Panc1 (cell line): ENCODE results near the gene GIPC3. TPM values are rescaled to one million over a fixed set of nuclear protein-coding genes. Genes with fewer than 3 reads are reported as not detected.
"Not testable (repeated sequence)": the region's sequence is repeated elsewhere in the genome, so short reads cannot be mapped to it uniquely, and the experiment has no call there.

ENCODE experiments used
- ATAC-seq: fragments of 200-7000 bp; cut with Tn5 transposase; 2 replicates; pipeline ENCODE4 v1.9.1; 2020; ENCODE audit warnings: mild to moderate bottlenecking, moderate library complexity
- BruUV-seq: library from RNA; stranded (reverse); fragments of 400-500 nt; replicated peaks from 2 replicates; lab custom pipeline; 2021; lab: Mats Ljungman, UMichigan
- CTCF ChIA-PET: fragments of 300-600 bp; sonication (Branson Sonifier 250); formaldehyde crosslinking; loops from one replicate; lab custom pipeline; 2022; ENCODE audit warnings: antibody characterized with exemption; lab: Charles Lee
- POLR2A ChIA-PET: fragments of 300-600 bp; sonication (Branson Sonifier 250); formaldehyde crosslinking; loops from one replicate; lab custom pipeline; 2022; ENCODE audit warnings: antibody characterized with exemption; lab: Charles Lee
- DNase-seq: peaks from one replicate; pipeline ENCODE4 v3.0.0-alpha.2; 2010; ENCODE audit warnings: low read depth, low spot score
- H3K27ac ChIP-seq: 2 replicates; pipeline ENCODE4 v1.5.1; 2011; ENCODE audit warnings: mild to moderate bottlenecking, low read length, inconsistent platforms
- H3K27me3 ChIP-seq: fragments of 200-500 bp; sonication (Bioruptor generic); 2 replicates; pipeline ENCODE4 v1.6.0; 2014; ENCODE audit warnings: low read length, inconsistent platforms; ENCODE audit not compliant: control insufficient read depth, insufficient read depth
- H3K36me3 ChIP-seq: fragments of 200-500 bp; sonication (Bioruptor generic); 2 replicates; pipeline ENCODE4 v1.5.1; 2014; ENCODE audit warnings: inconsistent platforms, mild to moderate bottlenecking, low read length, moderate library complexity; ENCODE audit not compliant: control insufficient read depth, insufficient read depth
- H3K4me1 ChIP-seq: 2 replicates; pipeline ENCODE4 v1.5.1; 2011; ENCODE audit warnings: inconsistent platforms, mild to moderate bottlenecking, low read length, moderate library complexity; ENCODE audit not compliant: control insufficient read depth, insufficient read depth
- H3K4me3 ChIP-seq, 2 experiments: 2 replicates each; pipeline ENCODE4 v1.5.1; 2011 to 2012; ENCODE audit warnings: low read depth in 2 of 2, low read length in 2 of 2, mild to moderate bottlenecking in 2 of 2, inconsistent platforms in 1 of 2, moderate library complexity in 1 of 2
- H3K9me3 ChIP-seq: fragments of 200-500 bp; sonication (Bioruptor generic); 2 replicates; pipeline ENCODE4 v1.5.1; 2014; ENCODE audit warnings: low read depth, mild to moderate bottlenecking, inconsistent platforms, low read length, moderate library complexity; ENCODE audit not compliant: control insufficient read depth, insufficient read depth
- POLR2AphosphoS5 ChIP-seq: IDR thresholded peaks from 2 replicates; pipeline ENCODE4 v1.6.1; 2012; ENCODE audit warnings: mild to moderate bottlenecking, low read depth, low read length, moderate library complexity
- SIN3A ChIP-seq: IDR thresholded peaks from 2 replicates; pipeline ENCODE4 v1.6.1; 2012; ENCODE audit warnings: low read depth, mild to moderate bottlenecking, low read length, moderate library complexity, borderline replicate concordance; ENCODE audit not compliant: insufficient read depth
- TCF7L2 ChIP-seq: IDR thresholded peaks from 2 replicates; pipeline ENCODE4 v1.6.1; 2011; ENCODE audit warnings: mild to moderate bottlenecking, low read depth, low read length, inconsistent platforms
- in situ Hi-C: cut with HindIII; loops from 2 replicates; pipeline ENCODE4 v1.10.0; 2016; ENCODE audit warnings: low sequenced_read_pairs, low pct_unique_long_range_greater_than_20kb
- intact Hi-C: fragments of 100-400 bp; cut with micrococcal nuclease; formaldehyde crosslinking; loops from one replicate; pipeline ENCODE4 v1.10.0; 2022; ENCODE audit not compliant: unreplicated experiment
- total RNA-seq: library from RNA; stranded (reverse); gene quantifications from one replicate; pipeline ENCODE4 v1.2.1, GENCODE V29; 2021; ENCODE audit not compliant: unreplicated experiment
- TF ChIP-seq, protein P1 (sequence below), 2 experiments: IDR thresholded peaks; 2 replicates each; pipeline ENCODE4 v1.6.1; 2011 to 2012; ENCODE audit warnings: low read depth in 2 of 2, control low read depth in 1 of 2, low read length in 1 of 2, mild to moderate bottlenecking in 1 of 2, moderate library complexity in 1 of 2; ENCODE audit not compliant: insufficient read depth in 1 of 2
- TF ChIP-seq, protein P2 (sequence below): fragments of 450-650 bp; IDR thresholded peaks from 2 replicates; pipeline ENCODE4 v1.5.1; 2017; ENCODE audit warnings: mild to moderate bottlenecking

GIPC3 gene
- total RNA-seq, 1 experiment from 2014 or later: 0.92 TPM

DNA sequence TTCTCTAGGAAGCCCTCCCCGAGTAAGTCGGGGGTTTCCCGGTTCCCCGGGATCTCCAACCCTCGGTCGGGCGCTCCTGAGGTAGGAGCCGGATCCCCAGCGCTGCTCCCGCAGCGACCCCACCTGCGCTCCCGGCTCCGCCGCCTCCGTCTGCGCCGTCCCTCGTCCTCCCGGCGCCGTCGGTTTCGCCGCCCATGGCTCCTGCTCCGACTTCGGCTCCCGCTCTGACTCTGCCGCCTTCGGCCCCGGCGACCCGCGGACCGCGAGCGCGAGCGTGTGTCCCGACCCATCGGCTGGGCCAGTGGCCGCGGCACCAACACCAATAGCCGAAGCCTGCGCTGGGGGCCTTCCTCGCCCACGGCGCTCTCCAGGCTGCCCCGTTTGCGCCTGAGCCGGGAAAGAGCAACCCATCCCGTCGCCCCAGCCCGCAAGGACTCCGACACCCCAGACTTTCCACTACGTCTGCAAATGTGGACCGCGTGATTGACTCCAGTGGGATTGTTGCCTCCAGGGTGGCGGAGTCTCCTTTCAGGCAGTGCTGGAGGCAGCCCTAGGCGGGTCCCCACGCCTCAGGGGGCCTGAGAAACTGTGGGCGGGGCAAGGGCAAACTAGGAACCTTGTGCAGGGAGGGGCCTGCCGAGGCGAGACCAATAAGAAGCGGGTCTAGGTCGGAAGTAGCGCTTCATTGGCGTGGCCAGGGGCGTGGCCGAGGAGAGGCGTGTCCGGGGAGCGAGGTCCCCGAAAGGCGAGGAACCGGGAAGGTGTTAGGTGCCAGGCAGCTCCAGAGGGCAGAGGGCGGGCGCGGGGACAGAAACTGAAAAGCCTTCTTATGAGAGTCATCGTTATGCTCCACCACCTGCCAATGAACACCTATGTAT, 41.4 kb downstream of the GIPC3 start, which contains the start of gene CACTIN:
Gene CACTIN, minus strand, starts transcription at position 318 of the 878 bp plus-strand sequence. Its CDS starts 28 bp downstream, at position 290.
- intact Hi-C loops (no loop called here), in situ Hi-C loops (no loop called here)
- POLR2A ChIA-PET: no interaction called here
- DNase-seq (peak; percentile 80), ATAC-seq (peak; percentile 97)
- no TSS peak for BruUV-seq
- Histone ChIP-seq H3K4me1 (peaks cover 6% of the 10 kb centered on the region), H3K27me3 (no peaks in the 10 kb centered on the region), H3K9me3 (no peaks in the 10 kb centered on the region), H3K4me3 (peak within 1 kb of the TSS; percentile 84 to 93), H3K36me3 (peaks cover 5% of the 10 kb centered on the region; the same call in 1 of the 2 replicates), H3K27ac (peak within 1 kb of the TSS; percentile 88)
- peak; percentile 45 for TF ChIP-seq POLR2AphosphoS5
- no peak; the same call in 1 of the 2 replicates for TF ChIP-seq SIN3A
- TF ChIP-seq, protein P1, sequence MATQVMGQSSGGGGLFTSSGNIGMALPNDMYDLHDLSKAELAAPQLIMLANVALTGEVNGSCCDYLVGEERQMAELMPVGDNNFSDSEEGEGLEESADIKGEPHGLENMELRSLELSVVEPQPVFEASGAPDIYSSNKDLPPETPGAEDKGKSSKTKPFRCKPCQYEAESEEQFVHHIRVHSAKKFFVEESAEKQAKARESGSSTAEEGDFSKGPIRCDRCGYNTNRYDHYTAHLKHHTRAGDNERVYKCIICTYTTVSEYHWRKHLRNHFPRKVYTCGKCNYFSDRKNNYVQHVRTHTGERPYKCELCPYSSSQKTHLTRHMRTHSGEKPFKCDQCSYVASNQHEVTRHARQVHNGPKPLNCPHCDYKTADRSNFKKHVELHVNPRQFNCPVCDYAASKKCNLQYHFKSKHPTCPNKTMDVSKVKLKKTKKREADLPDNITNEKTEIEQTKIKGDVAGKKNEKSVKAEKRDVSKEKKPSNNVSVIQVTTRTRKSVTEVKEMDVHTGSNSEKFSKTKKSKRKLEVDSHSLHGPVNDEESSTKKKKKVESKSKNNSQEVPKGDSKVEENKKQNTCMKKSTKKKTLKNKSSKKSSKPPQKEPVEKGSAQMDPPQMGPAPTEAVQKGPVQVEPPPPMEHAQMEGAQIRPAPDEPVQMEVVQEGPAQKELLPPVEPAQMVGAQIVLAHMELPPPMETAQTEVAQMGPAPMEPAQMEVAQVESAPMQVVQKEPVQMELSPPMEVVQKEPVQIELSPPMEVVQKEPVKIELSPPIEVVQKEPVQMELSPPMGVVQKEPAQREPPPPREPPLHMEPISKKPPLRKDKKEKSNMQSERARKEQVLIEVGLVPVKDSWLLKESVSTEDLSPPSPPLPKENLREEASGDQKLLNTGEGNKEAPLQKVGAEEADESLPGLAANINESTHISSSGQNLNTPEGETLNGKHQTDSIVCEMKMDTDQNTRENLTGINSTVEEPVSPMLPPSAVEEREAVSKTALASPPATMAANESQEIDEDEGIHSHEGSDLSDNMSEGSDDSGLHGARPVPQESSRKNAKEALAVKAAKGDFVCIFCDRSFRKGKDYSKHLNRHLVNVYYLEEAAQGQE (IDR thresholded peaks at IDR 0.05; ENCODE audit: insufficient read depth in 1 of 2, low read depth in 2 of 2, low read length in 1 of 2): no peak
- TF ChIP-seq, protein P2, sequence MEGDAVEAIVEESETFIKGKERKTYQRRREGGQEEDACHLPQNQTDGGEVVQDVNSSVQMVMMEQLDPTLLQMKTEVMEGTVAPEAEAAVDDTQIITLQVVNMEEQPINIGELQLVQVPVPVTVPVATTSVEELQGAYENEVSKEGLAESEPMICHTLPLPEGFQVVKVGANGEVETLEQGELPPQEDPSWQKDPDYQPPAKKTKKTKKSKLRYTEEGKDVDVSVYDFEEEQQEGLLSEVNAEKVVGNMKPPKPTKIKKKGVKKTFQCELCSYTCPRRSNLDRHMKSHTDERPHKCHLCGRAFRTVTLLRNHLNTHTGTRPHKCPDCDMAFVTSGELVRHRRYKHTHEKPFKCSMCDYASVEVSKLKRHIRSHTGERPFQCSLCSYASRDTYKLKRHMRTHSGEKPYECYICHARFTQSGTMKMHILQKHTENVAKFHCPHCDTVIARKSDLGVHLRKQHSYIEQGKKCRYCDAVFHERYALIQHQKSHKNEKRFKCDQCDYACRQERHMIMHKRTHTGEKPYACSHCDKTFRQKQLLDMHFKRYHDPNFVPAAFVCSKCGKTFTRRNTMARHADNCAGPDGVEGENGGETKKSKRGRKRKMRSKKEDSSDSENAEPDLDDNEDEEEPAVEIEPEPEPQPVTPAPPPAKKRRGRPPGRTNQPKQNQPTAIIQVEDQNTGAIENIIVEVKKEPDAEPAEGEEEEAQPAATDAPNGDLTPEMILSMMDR: no peak
- TF ChIP-seq TCF7L2: 0 out of 2 replicates have a peak, but pooled peaks have one; percentile 10
- CTCF ChIA-PET: interaction anchor here (0.7 kb wide), 1 partner anchor 91 kb away, joined by 8 read pairs; no protein-coding TSS in a partner anchor

DNA sequence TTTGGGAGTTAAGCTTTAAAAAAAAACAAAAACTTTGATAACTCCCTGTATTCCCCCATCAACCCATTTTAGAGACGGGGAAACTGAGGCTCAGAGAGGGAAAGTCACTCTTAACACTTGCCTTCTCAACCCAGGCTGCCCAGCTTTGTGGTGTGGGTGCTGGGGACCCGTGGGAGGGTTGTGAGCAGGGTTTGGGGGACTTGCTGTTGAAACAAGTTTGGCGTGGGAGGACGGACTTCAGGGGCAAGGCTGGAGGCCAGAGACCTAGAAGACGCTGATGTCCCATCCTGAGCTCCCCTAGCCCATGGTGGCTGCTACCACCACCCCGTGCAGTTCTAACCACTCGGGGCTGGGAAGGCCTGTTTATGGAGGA, 42.1 kb downstream of the GIPC3 start:
- Histone ChIP-seq H3K27ac (peak overlapping the region; percentile 70), H3K36me3 (peaks cover 5% of the 10 kb centered on the region; the same call in 1 of the 2 replicates), H3K9me3 (no peaks in the 10 kb centered on the region), H3K4me1 (peaks cover 6% of the 10 kb centered on the region), H3K4me3 (peak overlapping the region; percentile 35 to 93; a peak in 3 of 4 replicates), H3K27me3 (no peaks in the 10 kb centered on the region)
- POLR2A ChIA-PET: no interaction called here
- intact Hi-C loops: no loop called here
- ATAC-seq: no peak
- CTCF ChIA-PET: interaction anchor here (0.7 kb wide), 1 partner anchor 90 kb away, joined by 8 read pairs; no protein-coding TSS in a partner anchor
- in situ Hi-C loops: no loop called here
- DNase-seq: no peak
- no TSS peak for BruUV-seq
- no peak for TF ChIP-seq TCF7L2
- TF ChIP-seq SIN3A: no peak
- TF ChIP-seq, protein P1 (IDR thresholded peaks at IDR 0.05; ENCODE audit: insufficient read depth in 1 of 2, low read depth in 2 of 2, low read length in 1 of 2): no peak
- TF ChIP-seq, protein P2: no peak
- no peak for TF ChIP-seq POLR2AphosphoS5

DNA sequence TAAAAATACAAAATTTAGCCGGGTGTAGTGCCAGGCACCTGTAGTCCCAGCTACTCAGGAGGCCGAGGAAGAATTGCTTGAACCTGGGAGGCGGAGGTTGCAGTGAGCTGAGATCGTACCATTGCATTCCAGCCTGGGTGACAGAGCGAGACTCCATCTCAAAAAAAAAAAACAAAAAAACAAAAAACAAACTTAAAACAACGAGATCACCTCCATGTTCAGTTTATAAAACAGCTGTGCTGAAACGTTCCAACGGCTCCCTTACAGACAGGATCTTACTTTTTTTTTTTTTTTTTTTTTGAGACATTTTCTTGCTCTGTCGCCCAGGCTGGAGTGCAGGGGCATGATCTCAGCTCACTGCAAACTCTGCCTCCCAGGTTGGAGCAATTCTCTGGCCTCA, 43.5 kb downstream of the GIPC3 start:
- in situ Hi-C loops, CTCF ChIA-PET, H3K9me3 ChIP-seq, H3K36me3 ChIP-seq, H3K27ac ChIP-seq, BruUV-seq, ATAC-seq, H3K4me3 ChIP-seq, intact Hi-C loops, H3K4me1 ChIP-seq, H3K27me3 ChIP-seq, DNase-seq: not testable (repeated sequence)
- POLR2A ChIA-PET: interaction anchor here (0.6 kb wide), 1 partner anchor 14 kb away, joined by 4 read pairs; no protein-coding TSS in a partner anchor
